H9 (cell line): ENCODE results near the gene BCL7B. TPM values are rescaled to one million over a fixed set of nuclear protein-coding genes. Genes with fewer than 3 reads are reported as not detected.

Experiments used
- DNase-seq: peaks from one replicate; pipeline ENCODE4 v3.0.0-alpha.2; 2017
- H2AFZ ChIP-seq: one replicate; pipeline ENCODE4 v1.6.1; 2013; ENCODE audit warnings: mild to moderate bottlenecking, low read length, control low read depth, moderate library complexity
- H2AK5ac ChIP-seq: 2 replicates; pipeline ENCODE4 v1.6.1; 2013; ENCODE audit warnings: low read length, control low read depth, mixed read lengths; ENCODE audit not compliant: insufficient read length
- H2BK120ac ChIP-seq: one replicate; pipeline ENCODE4 v1.6.1; 2013; ENCODE audit warnings: low read depth, mild to moderate bottlenecking, low read length, control low read depth, inconsistent platforms; ENCODE audit not compliant: poor library complexity, severe bottlenecking
- H2BK12ac ChIP-seq: 2 replicates; pipeline ENCODE4 v1.6.1; 2013; ENCODE audit warnings: low read length, control low read depth, mixed read lengths, low read depth; ENCODE audit not compliant: insufficient read length
- H2BK15ac ChIP-seq: 2 replicates; pipeline ENCODE4 v1.6.1; 2013; ENCODE audit warnings: low read depth, low read length, control low read depth
- H2BK20ac ChIP-seq: one replicate; pipeline ENCODE4 v1.6.1; 2013; ENCODE audit warnings: low read depth, mild to moderate bottlenecking, low read length, control low read depth, inconsistent platforms; ENCODE audit not compliant: poor library complexity, severe bottlenecking
- H2BK5ac ChIP-seq: 2 replicates; pipeline ENCODE4 v1.6.1; 2013; ENCODE audit warnings: low read length, control low read depth, mixed read lengths; ENCODE audit not compliant: insufficient read length
- H3K14ac ChIP-seq: 2 replicates; pipeline ENCODE4 v1.6.1; 2013; ENCODE audit warnings: low read length, control low read depth; ENCODE audit not compliant: insufficient read depth
- H3K18ac ChIP-seq: 2 replicates; pipeline ENCODE4 v1.6.1; 2013; ENCODE audit warnings: low read depth, mild to moderate bottlenecking, mixed read lengths, low read length, control low read depth; ENCODE audit not compliant: insufficient read length
- H3K23ac ChIP-seq: 2 replicates; pipeline ENCODE4 v1.6.1; 2013; ENCODE audit warnings: low read length, control low read depth, mixed read lengths, low read depth; ENCODE audit not compliant: insufficient read length
- H3K23me2 ChIP-seq: 2 replicates; pipeline ENCODE4 v1.6.1; 2013; ENCODE audit warnings: low read depth, mild to moderate bottlenecking, mixed read lengths, low read length, control low read depth; ENCODE audit not compliant: insufficient read length, poor library complexity, severe bottlenecking
- H3K27ac ChIP-seq: 2 replicates; pipeline ENCODE4 v1.5.1; 2013; ENCODE audit warnings: low read length, control low read depth, mixed read lengths, low read depth; ENCODE audit not compliant: insufficient read length
- H3K27me3 ChIP-seq: 2 replicates; pipeline ENCODE4 v1.6.1; 2013; ENCODE audit warnings: low read length, control low read depth, inconsistent platforms; ENCODE audit not compliant: insufficient read depth
- H3K4ac ChIP-seq: 2 replicates; pipeline ENCODE4 v1.6.1; 2013; ENCODE audit warnings: low read depth, mild to moderate bottlenecking, control low read depth, inconsistent platforms, low read length, moderate library complexity
- H3K4me1 ChIP-seq: 2 replicates; pipeline ENCODE4 v1.6.1; 2013; ENCODE audit warnings: low read length, control low read depth, inconsistent platforms; ENCODE audit not compliant: insufficient read depth
- H3K4me2 ChIP-seq: 2 replicates; pipeline ENCODE4 v1.6.1; 2013; ENCODE audit warnings: low read length, control low read depth, mixed read lengths; ENCODE audit not compliant: insufficient read length, insufficient read depth
- H3K56ac ChIP-seq: 2 replicates; pipeline ENCODE4 v1.6.1; 2013; ENCODE audit warnings: low read depth, mild to moderate bottlenecking, mixed read lengths, low read length, control low read depth; ENCODE audit not compliant: insufficient read length
- H3K79me1 ChIP-seq: 2 replicates; pipeline ENCODE4 v1.6.1; 2013; ENCODE audit warnings: low read depth, mild to moderate bottlenecking, moderate library complexity, low read length, control low read depth, inconsistent platforms; ENCODE audit not compliant: insufficient read depth, poor library complexity, severe bottlenecking
- H3K79me2 ChIP-seq: 2 replicates; pipeline ENCODE4 v1.6.1; 2013; ENCODE audit warnings: low read length, control low read depth, inconsistent platforms; ENCODE audit not compliant: insufficient read depth
- H3K9ac ChIP-seq: 2 replicates; pipeline ENCODE4 v1.6.1; 2013; ENCODE audit warnings: low read length, control low read depth, mixed read lengths; ENCODE audit not compliant: insufficient read length; ENCODE audit errors: extremely low read depth
- H3K9me3 ChIP-seq: one replicate; pipeline ENCODE4 v1.6.1; 2013; ENCODE audit warnings: low read depth, low read length, inconsistent platforms; ENCODE audit not compliant: control insufficient read depth
- H3T11ph ChIP-seq: one replicate; pipeline ENCODE4 v1.6.1; 2013; ENCODE audit warnings: mild to moderate bottlenecking, low read length, control low read depth, inconsistent platforms
- H4K20me1 ChIP-seq: one replicate; pipeline ENCODE4 v1.6.1; 2013; ENCODE audit not compliant: control insufficient read depth, insufficient read length, insufficient read depth
- H4K5ac ChIP-seq: 2 replicates; pipeline ENCODE4 v1.6.1; 2013; ENCODE audit warnings: low read depth, mild to moderate bottlenecking, mixed read lengths, low read length, control low read depth; ENCODE audit not compliant: insufficient read length
- H4K8ac ChIP-seq: replicated peaks from 2 replicates; pipeline ENCODE4 v1.6.1; 2013; ENCODE audit warnings: low read length, control low read depth, mixed read lengths, low read depth; ENCODE audit not compliant: insufficient read length
- H4K91ac ChIP-seq: 2 replicates; pipeline ENCODE4 v1.6.1; 2013; ENCODE audit warnings: low read depth, mild to moderate bottlenecking, moderate library complexity, mixed read lengths, low read length, control low read depth; ENCODE audit not compliant: insufficient read length
- H3K27ac Mint-ChIP-seq, 3 experiments: 2 replicates in 2 of 3; 3 replicates in 1 of 3; pipeline ENCODE4 v1.8.0; 2020 to 2021; ENCODE audit warnings: mixed read lengths in 3 of 3, mild to moderate bottlenecking in 1 of 3, moderate library complexity in 1 of 3
- H3K27me3 Mint-ChIP-seq: 2 replicates; pipeline ENCODE4 v1.8.0; 2021; ENCODE audit warnings: low read depth, mild to moderate bottlenecking, moderate library complexity, mixed read lengths
- H3K36me3 Mint-ChIP-seq, 3 experiments: 2 replicates in 2 of 3; 3 replicates in 1 of 3; pipeline ENCODE4 v1.8.0; 2020 to 2021; ENCODE audit warnings: low read depth in 3 of 3, mixed read lengths in 3 of 3; ENCODE audit not compliant: insufficient read depth in 1 of 3
- H3K4me1 Mint-ChIP-seq, 2 experiments: 2 replicates each; pipeline ENCODE4 v1.8.0; 2020; ENCODE audit warnings: mixed read lengths in 2 of 2
- H3K4me3 Mint-ChIP-seq, 2 experiments: 2 replicates in 1 of 2; 3 replicates in 1 of 2; pipeline ENCODE4 v1.8.0; 2020 to 2021; ENCODE audit warnings: mild to moderate bottlenecking in 2 of 2, mixed read lengths in 2 of 2, moderate library complexity in 1 of 2
- H3K9me3 Mint-ChIP-seq, 2 experiments: 2 replicates in 1 of 2; 3 replicates in 1 of 2; pipeline ENCODE4 v1.8.0; 2020; ENCODE audit warnings: mild to moderate bottlenecking in 2 of 2, mixed read lengths in 2 of 2, moderate library complexity in 1 of 2
- CTCF ChIP-seq: fragments of 200-600 bp; sonication (generic); conservative IDR thresholded peaks from 3 replicates; pipeline ENCODE4 v1.8.0; 2021; ENCODE audit warnings: antibody characterized with exemption, mild to moderate bottlenecking
- WGBS: extraction: QIAGEN DNeasy Blood & Tissue Kit; methylation state at CpG from one replicate; pipeline ENCODE4 v1.1.7; 2013; ENCODE audit warnings: missing lambda C conversion rate, low lambda C conversion rate, mixed read lengths; ENCODE audit not compliant: insufficient read length; ENCODE audit errors: extremely low coverage; 5-methylcytosine and 5-hydroxymethylcytosine counted together
- total RNA-seq: library from RNA; stranded (reverse); gene quantifications from 2 replicates; pipeline ENCODE4 v1.2.1, GENCODE V29; 2021

BCL7B gene
- total RNA-seq, 1 experiment from 2014 or later, result 48.9 TPM

GRCh38 chr7:73573276-73573675 lies 15.8 kb upstream of the BCL7B start:
- no peak overlapping the region for H3K4me2 ChIP-seq
- no peaks in the 10 kb centered on the region for H3K79me1 ChIP-seq
- H2BK12ac ChIP-seq, result no peak overlapping the region
- no peaks in the 10 kb centered on the region for H3K9me3 Mint-ChIP-seq
- H4K5ac ChIP-seq, result no peak overlapping the region
- no peaks in the 10 kb centered on the region for H3K79me2 ChIP-seq
- no peaks in the 10 kb centered on the region for H3K27me3 ChIP-seq
- no peaks in the 10 kb centered on the region for H3K9me3 ChIP-seq
- H3K27ac Mint-ChIP-seq, result no peak overlapping the region
- H2AFZ ChIP-seq, result no peak overlapping the region
- peaks cover 7% of the 10 kb centered on the region for H3K27me3 Mint-ChIP-seq
- H3K4me3 Mint-ChIP-seq, result no peak overlapping the region
- H4K8ac ChIP-seq, result no peak overlapping the region
- no peak overlapping the region for H2BK15ac ChIP-seq
- no peak overlapping the region for H2BK120ac ChIP-seq
- no peak overlapping the region for H2BK20ac ChIP-seq
- H3K23me2 ChIP-seq, result peaks cover 4% of the 10 kb centered on the region
- WGBS, result no CpG with 5 or more reads among the region's 9 CpGs
- no peak overlapping the region for H3K4ac ChIP-seq
- DNase-seq, result no peak
- no peak overlapping the region for H2AK5ac ChIP-seq
- TF ChIP-seq CTCF, result no peak
- H3T11ph ChIP-seq, result no peak overlapping the region
- H3K14ac ChIP-seq, result no peak overlapping the region
- H3K56ac ChIP-seq, result no peak overlapping the region
- no peaks in the 10 kb centered on the region for H3K4me1 ChIP-seq
- H3K36me3 Mint-ChIP-seq, result peaks cover 31 to 67% (median 63%) of the 10 kb centered on the region in 3 experiments; a peak in 6 of 7 replicates
- no peak overlapping the region for H3K27ac ChIP-seq
- no peak overlapping the region for H3K23ac ChIP-seq
- no peaks in the 10 kb centered on the region for H4K20me1 ChIP-seq
- H3K4me1 Mint-ChIP-seq, result peaks cover 8 to 13% of the 10 kb centered on the region in 2 experiments
- H3K18ac ChIP-seq, result no peak overlapping the region
- H4K91ac ChIP-seq, result no peak overlapping the region
- no peak overlapping the region for H3K9ac ChIP-seq
- no peak overlapping the region for H2BK5ac ChIP-seq
